K562 (cell line): ENCODE data around the gene KRTAP5-11. TPM values are rescaled to one million over a fixed set of nuclear protein-coding genes. Genes with fewer than 3 reads are reported as not detected.
"Not testable (repeated sequence)": the region's sequence is repeated elsewhere in the genome, so short reads cannot be mapped to it uniquely, and the experiment has no call there.

Experiments used
- ATAC-seq: fragments of 200-7000 bp; cut with Tn5 transposase; 3 replicates; pipeline ENCODE4 v1.9.1; 2020; ENCODE audit warnings: moderate library complexity
- BruUV-seq: library from RNA; stranded (reverse); fragments of 400-500 nt; replicated peaks from 2 replicates; lab custom pipeline; 2021; lab: Mats Ljungman, UMichigan
- CTCF ChIA-PET: fragments of 300-600 bp; formaldehyde crosslinking; extraction: SDS; loops from one replicate; lab custom pipeline; 2021; ENCODE audit warnings: low intra/inter-chr PET ratio; lab: Yijun Ruan, JAX
- POLR2A ChIA-PET: fragments of 300-600, 350-650 bp; sonication (Branson Sonifier 250); formaldehyde crosslinking; extraction: SDS; loops from one replicate; lab custom pipeline; 2021; ENCODE audit warnings: antibody characterized with exemption, inconsistent platforms; lab: Yijun Ruan, JAX
- DNase-seq, 4 experiments: peaks; one replicate each; pipeline versions ENCODE4 v3.0.0 to v3.0.0-alpha.2; 2011 to 2018; ENCODE audit warnings: low spot score in 3 of 4, mixed read lengths in 3 of 4; ENCODE audit errors: extremely low read depth in 1 of 4
- FAIRE-seq: peaks from 2 replicates; lab custom pipeline; 2011; peaks lifted over from hg19 to GRCh38; lab: Jason Lieb, UNC
- H2AFZ ChIP-seq: 2 replicates; pipeline ENCODE4 v1.6.0; 2011; ENCODE audit warnings: low read depth, low read length, control low read depth, inconsistent platforms
- H3K27ac ChIP-seq: fragments of 200-600 bp; 3 replicates; pipeline ENCODE4 v1.8.0; 2011; ENCODE audit warnings: low read depth, mild to moderate bottlenecking, control low read depth, inconsistent platforms, low read length, moderate library complexity, mixed read lengths; ENCODE audit errors: extremely low read depth
- H3K27me3 ChIP-seq, 2 experiments: fragments of 300-600 bp in 1 of 2; 2 replicates in 1 of 2; 3 replicates in 1 of 2; pipeline versions ENCODE4 v1.6.0 to v1.8.0; 2011; ENCODE audit warnings: inconsistent platforms in 2 of 2, low read length in 2 of 2, mild to moderate bottlenecking in 1 of 2, mixed read lengths in 1 of 2, moderate library complexity in 1 of 2; ENCODE audit not compliant: control insufficient read depth in 2 of 2, insufficient read depth in 2 of 2
- H3K36me3 ChIP-seq: fragments of 300-600 bp; 3 replicates; pipeline ENCODE4 v1.8.0; 2011; ENCODE audit warnings: mild to moderate bottlenecking, low read length, inconsistent platforms; ENCODE audit not compliant: control insufficient read depth, insufficient read depth
- H3K4me1 ChIP-seq, 2 experiments: fragments of 200-600 bp in 1 of 2; replicated peaks in 1 of 2; 2 replicates in 1 of 2; 3 replicates in 1 of 2; pipeline versions ENCODE4 v1.5.1 to v1.8.0; 2011; ENCODE audit warnings: inconsistent platforms in 2 of 2, low read length in 2 of 2, mild to moderate bottlenecking in 1 of 2, mixed read lengths in 1 of 2, moderate library complexity in 1 of 2; ENCODE audit not compliant: control insufficient read depth in 2 of 2, insufficient read depth in 2 of 2
- H3K4me2 ChIP-seq: 2 replicates; pipeline ENCODE4 v1.6.1; 2011; ENCODE audit warnings: low read length, control low read depth, inconsistent platforms, mixed read lengths; ENCODE audit not compliant: insufficient read depth
- H3K4me3 ChIP-seq: fragments of 200-600 bp; sonication (generic), shearing (Covaris generic); 2 replicates; pipeline ENCODE4 v1.5.1; 2016; ENCODE audit warnings: control low read depth, inconsistent platforms
- H3K79me2 ChIP-seq: fragments of 200-600 bp; 3 replicates; pipeline ENCODE4 v1.8.0; 2011; ENCODE audit warnings: low read length, inconsistent platforms; ENCODE audit not compliant: control insufficient read depth, insufficient read depth
- H3K9ac ChIP-seq, 2 experiments: 2 replicates each; pipeline versions ENCODE4 v1.6.0 to v1.6.1; 2011; ENCODE audit warnings: low read depth in 2 of 2, low read length in 2 of 2, control low read depth in 1 of 2, inconsistent platforms in 1 of 2, mild to moderate bottlenecking in 1 of 2, mixed read lengths in 1 of 2; ENCODE audit not compliant: insufficient read depth in 1 of 2
- H3K9me1 ChIP-seq: one replicate; pipeline ENCODE4 v1.6.0; 2011; ENCODE audit warnings: inconsistent platforms, mild to moderate bottlenecking, low read length, moderate library complexity; ENCODE audit not compliant: control insufficient read depth, insufficient read depth
- H3K9me3 ChIP-seq: replicated peaks from 2 replicates; pipeline ENCODE4 v1.5.1; 2011; ENCODE audit warnings: low read depth, low read length, inconsistent platforms; ENCODE audit not compliant: control insufficient read depth, insufficient read depth
- H4K20me1 ChIP-seq: replicated peaks from 2 replicates; pipeline ENCODE4 v1.6.1; 2011; ENCODE audit warnings: low read length, inconsistent platforms, mixed read lengths; ENCODE audit not compliant: control insufficient read depth, insufficient read depth
- HMBOX1 ChIP-seq: sonication (generic); IDR thresholded peaks from 2 replicates; pipeline ENCODE4 v1.6.1; 2016
- WGBS: fragments of 100-300 bp; shearing (Covaris generic); methylation state at CpG from one replicate; pipeline ENCODE4 v1.1.6; 2016; ENCODE audit warnings: low coverage, mixed read lengths; ENCODE audit not compliant: insufficient coverage; ENCODE audit errors: missing lambda C conversion rate; 5-methylcytosine and 5-hydroxymethylcytosine counted together
- in situ Hi-C: fragments of 300-500 bp; cut with MboI; formaldehyde crosslinking; loops from 4 replicates; pipeline ENCODE4 v1.15.0; 2018; ENCODE audit warnings: inconsistent platforms, mixed read lengths
- intact Hi-C: fragments of 100-400 bp; cut with micrococcal nuclease; formaldehyde crosslinking; loops from 2 replicates; pipeline ENCODE4 v1.14.2; 2022
- polyA plus RNA-seq, 8 experiments: library from polyadenylated mRNA; depleted of rRNA in 4 of 8; stranded (reverse) in 5 of 8; unstranded in 3 of 8; fragments of >200 nt; fragmentation: Nextera tagmentation in 2 of 8; fragmentation: Illumina TruSeq in 1 of 8; extraction: Ambion mirVana in 2 of 8; extraction: Trizol in 1 of 8; gene quantifications; 2 replicates each; pipeline versions ENCODE4 v1.2.1 to v1.2.3, GENCODE V29; 2011 to 2014; ENCODE audit warnings: inconsistent platforms in 1 of 8, missing spikeins in 1 of 8
- total RNA-seq, 7 experiments: library from RNA; depleted of rRNA in 6 of 7; stranded (reverse); fragments of >200 nt in 6 of 7; fragmentation: Illumina TruSeq in 2 of 7; extraction: Trizol in 2 of 7; gene quantifications; 2 replicates each; pipeline versions ENCODE4 v1.2.1 to v1.2.3, GENCODE V29; 2011 to 2021; ENCODE audit warnings: low replicate concordance in 1 of 7

Gene KRTAP5-11
- total and polyA plus RNA-seq, 9 of the 15 experiments (the other 6 are each of a cell fraction or from before 2014, with no cell fraction given): not detected

- 7% methylated on average over 14 of the region's 14 CpGs for WGBS
- H2AFZ ChIP-seq, BruUV-seq, H4K20me1 ChIP-seq, H3K9ac ChIP-seq, ATAC-seq, H3K4me3 ChIP-seq, H3K27ac ChIP-seq, H3K9me3 ChIP-seq, CTCF ChIA-PET, H3K36me3 ChIP-seq, DNase-seq, H3K79me2 ChIP-seq, FAIRE-seq, H3K4me2 ChIP-seq, H3K9me1 ChIP-seq, POLR2A ChIA-PET, H3K4me1 ChIP-seq, in situ Hi-C loops, intact Hi-C loops: not testable (repeated sequence)
- H3K27me3 ChIP-seq: peaks cover 12 to 15% of the 10 kb centered on the region in 2 experiments; a peak in 3 of 5 replicates
Observed at GRCh38 chr11:71622561-71622960, 39.9 kb upstream of the KRTAP5-11 start.

- H3K79me2 ChIP-seq, DNase-seq, POLR2A ChIA-PET, BruUV-seq, FAIRE-seq, ATAC-seq, intact Hi-C loops, CTCF ChIA-PET, H3K27ac ChIP-seq, H3K4me3 ChIP-seq, H3K9ac ChIP-seq, H2AFZ ChIP-seq, H3K36me3 ChIP-seq, H3K4me2 ChIP-seq, H3K9me3 ChIP-seq, H3K9me1 ChIP-seq, H4K20me1 ChIP-seq, H3K4me1 ChIP-seq: not testable (repeated sequence)
- 17% methylated on average over 10 of the region's 12 CpGs for WGBS
- peaks cover 4 to 13% of the 10 kb centered on the region in 2 experiments for H3K27me3 ChIP-seq
- in situ Hi-C loops: loop anchor here (10.0 kb wide), 1 partner anchor 120 kb away; no protein-coding TSS in a partner anchor
- 0 out of 2 replicates have a peak, but pooled peaks have one; percentile 55 for TF ChIP-seq HMBOX1
Observed at GRCh38 chr11:71615003-71615402, 32.3 kb upstream of the KRTAP5-11 start.

- H3K4me3 ChIP-seq, FAIRE-seq, ATAC-seq, H2AFZ ChIP-seq, H3K9me3 ChIP-seq, BruUV-seq, H3K36me3 ChIP-seq, H3K79me2 ChIP-seq, H3K9me1 ChIP-seq, DNase-seq, POLR2A ChIA-PET, H3K27ac ChIP-seq, H4K20me1 ChIP-seq, H3K4me2 ChIP-seq, H3K9ac ChIP-seq, intact Hi-C loops, CTCF ChIA-PET, H3K4me1 ChIP-seq: not testable (repeated sequence)
- WGBS: 4% methylated on average over 15 of the region's 15 CpGs
- H3K27me3 ChIP-seq: peaks cover 4 to 13% of the 10 kb centered on the region in 2 experiments
- in situ Hi-C loops: loop anchor here (10.0 kb wide), 1 partner anchor 120 kb away; no protein-coding TSS in a partner anchor
Observed at GRCh38 chr11:71614366-71614917, 31.8 kb upstream of the KRTAP5-11 start.
